ENCODE data around the gene SLC6A18.
"Not testable (repeated sequence)": the region's sequence is repeated elsewhere in the genome, so short reads cannot be mapped to it uniquely, and the experiment has no call there.

SLC6A18 gene

GRCh38 chr5:1279443-1280151 is 54.4 kb downstream of the SLC6A18 start:
- DNase-seq = no peak

GRCh38 chr5:1280177-1281037 is 55.2 kb downstream of the SLC6A18 start:
- DNase-seq = no peak

- DNase-seq = no peak
Observed at GRCh38 chr5:1281038-1281882, 56.1 kb downstream of the SLC6A18 start.

- no peak for DNase-seq
Observed at GRCh38 chr5:1282131-1282992, 57.2 kb downstream of the SLC6A18 start.

GRCh38 chr5:1282993-1283728 is 58.0 kb downstream of the SLC6A18 start:
- not testable (repeated sequence) for DNase-seq

- not testable (repeated sequence) for DNase-seq
Observed at GRCh38 chr5:1283729-1284041, 58.5 kb downstream of the SLC6A18 start.

GRCh38 chr5:1284336-1284970 is 59.3 kb downstream of the SLC6A18 start:
- not testable (repeated sequence) for DNase-seq

GRCh38 chr5:1285141-1285540 is 60.0 kb downstream of the SLC6A18 start:
- no peak for DNase-seq

- no peak for DNase-seq
Observed at GRCh38 chr5:1285883-1286291, 60.7 kb downstream of the SLC6A18 start.

- DNase-seq = no peak
Observed at GRCh38 chr5:1288439-1289335, 63.5 kb downstream of the SLC6A18 start.

GRCh38 chr5:1289559-1289958 is 64.4 kb downstream of the SLC6A18 start:
- DNase-seq = not testable (repeated sequence)

GRCh38 chr5:1290956-1291355 is 65.8 kb downstream of the SLC6A18 start:
- DNase-seq = not testable (repeated sequence)

- DNase-seq = no peak
Observed at GRCh38 chr5:1291611-1292080, 66.5 kb downstream of the SLC6A18 start.

GRCh38 chr5:1292139-1292538 is 67.0 kb downstream of the SLC6A18 start:
- no peak for DNase-seq

- no peak for DNase-seq
Observed at GRCh38 chr5:1292846-1293415, 67.8 kb downstream of the SLC6A18 start.

GRCh38 chr5:1293416-1294205 is 68.4 kb downstream of the SLC6A18 start:
- DNase-seq = no peak

GRCh38 chr5:1294206-1294834 is 69.1 kb downstream of the SLC6A18 start:
- DNase-seq = no peak
